H1 (cell line): Measurements from ENCODE around the gene UBAC1.

ENCODE experiments used
- GABPA ChIP-seq: IDR thresholded peaks from 2 replicates; pipeline ENCODE4 v1.6.1; 2011; ENCODE audit warnings: mild to moderate bottlenecking, low read length, moderate library complexity, borderline replicate concordance; ENCODE audit not compliant: insufficient read depth
- MAX ChIP-seq: IDR thresholded peaks from 2 replicates; pipeline ENCODE4 v1.6.1; 2012; ENCODE audit warnings: inconsistent platforms
- POLR2AphosphoS5 ChIP-seq: IDR thresholded peaks from 2 replicates; pipeline ENCODE4 v1.6.1; 2011; ENCODE audit warnings: low read depth, low read length
- SAP30 ChIP-seq: fragments of 300-600 bp; sonication (generic); IDR thresholded peaks from 2 replicates; pipeline ENCODE4 v1.7.1; 2012; ENCODE audit warnings: low read length, moderate library complexity, mild to moderate bottlenecking, inconsistent platforms; ENCODE audit not compliant: insufficient read depth, insufficient replicate concordance

GRCh38 chr9:135907006-135907430 lies 54.2 kb downstream of the UBAC1 start:
- TF ChIP-seq SAP30 (no peak), POLR2AphosphoS5 (no peak), MAX (peak; percentile 92), GABPA (no peak)
